HG03025 (cell line): Measurements from ENCODE around the gene TMIGD3.

Experiments used
- ATAC-seq: cut with Tn5 transposase; IDR thresholded peaks from one replicate; pipeline ENCODE4 v1.9.1; 2021; ENCODE audit warnings: mild to moderate bottlenecking, moderate library complexity; ENCODE audit not compliant: unreplicated experiment, low FRiP score

The TMIGD3 gene

DNA sequence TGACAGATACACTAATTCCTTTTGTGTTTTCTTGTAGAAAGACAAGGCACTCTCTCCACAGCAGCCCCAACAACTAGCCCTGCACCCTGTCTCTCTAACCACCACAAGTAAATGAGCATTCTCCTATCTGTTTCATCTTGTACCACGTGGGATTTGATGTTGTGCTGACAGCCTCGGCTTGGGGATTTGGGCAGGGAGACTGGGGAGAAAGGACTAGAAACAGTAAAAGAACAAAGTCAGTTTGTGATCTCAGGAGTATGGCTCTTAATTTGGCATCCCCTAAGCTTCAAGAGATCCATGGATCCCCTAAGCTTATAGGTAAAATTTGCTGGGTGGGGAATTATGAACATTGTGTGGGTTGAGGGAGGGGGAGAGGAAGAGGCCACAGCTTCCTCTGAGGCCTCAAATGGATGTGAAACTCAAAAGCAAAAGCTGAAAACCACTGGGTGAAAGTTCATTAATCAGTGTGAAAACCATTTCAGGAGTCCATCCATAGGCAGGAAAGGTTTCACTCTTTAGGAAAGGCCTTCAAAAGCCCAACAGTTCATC lies 26.6 kb downstream of the TMIGD3 start:
- ATAC-seq, result peak; percentile 80

DNA sequence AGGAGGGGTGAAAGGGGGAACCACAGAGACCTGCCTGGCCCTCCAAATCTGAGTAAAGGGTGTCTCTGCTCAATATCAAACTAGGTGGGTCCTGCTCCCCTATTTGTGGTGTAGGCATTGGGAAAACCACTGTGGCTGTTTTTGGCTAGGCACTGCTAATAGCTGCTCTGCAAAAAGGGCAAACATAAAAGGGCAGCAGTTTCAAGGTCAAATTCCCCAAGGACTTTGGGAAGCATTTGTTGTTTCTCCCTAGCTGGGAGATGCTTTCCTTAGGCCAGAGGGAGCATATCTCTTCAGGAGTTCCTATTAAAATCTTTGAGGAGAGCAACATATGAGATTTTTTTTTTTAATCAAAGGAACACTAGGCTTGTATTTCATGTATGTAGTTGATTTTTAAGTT lies 27.2 kb downstream of the TMIGD3 start:
- ATAC-seq, result no peak

DNA sequence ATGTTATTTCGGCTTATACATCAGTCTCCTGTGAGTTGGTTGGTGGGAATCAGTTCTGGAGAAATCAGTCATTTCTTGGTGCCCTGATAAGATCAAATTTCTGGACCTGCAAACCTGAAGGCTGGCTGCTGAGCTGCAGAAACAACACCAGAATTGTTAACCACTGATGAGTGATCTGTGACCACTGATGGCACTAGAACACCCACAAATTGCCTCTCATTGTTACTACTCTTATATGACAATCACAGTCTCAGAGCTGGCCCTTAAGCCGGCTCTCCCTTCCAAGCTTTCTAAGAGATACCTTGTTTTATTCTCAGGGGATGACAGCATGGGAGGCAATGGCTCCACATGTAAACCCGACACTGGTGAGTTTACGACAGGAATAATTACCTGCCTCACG lies 27.7 kb downstream of the TMIGD3 start:
- ATAC-seq, result no peak

DNA sequence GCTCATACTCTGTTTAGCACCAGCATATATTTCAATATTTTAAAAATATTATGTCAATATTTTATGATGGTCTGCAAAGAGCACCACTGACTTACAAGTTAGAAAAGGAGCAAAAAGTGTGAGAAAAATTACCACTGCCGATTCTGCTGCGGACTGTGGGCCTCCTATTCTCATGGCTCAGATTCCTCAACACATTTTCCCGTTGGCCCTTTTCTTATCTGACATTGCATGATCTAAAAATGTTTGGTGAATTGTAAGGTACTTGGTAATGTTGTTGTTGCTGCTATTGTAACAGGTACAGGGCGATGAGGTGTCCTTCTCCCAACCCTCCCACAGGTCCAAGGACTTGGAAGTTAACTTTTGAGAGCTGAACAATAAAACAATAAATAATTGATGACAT lies 28.9 kb downstream of the TMIGD3 start:
- ATAC-seq, result no peak

DNA sequence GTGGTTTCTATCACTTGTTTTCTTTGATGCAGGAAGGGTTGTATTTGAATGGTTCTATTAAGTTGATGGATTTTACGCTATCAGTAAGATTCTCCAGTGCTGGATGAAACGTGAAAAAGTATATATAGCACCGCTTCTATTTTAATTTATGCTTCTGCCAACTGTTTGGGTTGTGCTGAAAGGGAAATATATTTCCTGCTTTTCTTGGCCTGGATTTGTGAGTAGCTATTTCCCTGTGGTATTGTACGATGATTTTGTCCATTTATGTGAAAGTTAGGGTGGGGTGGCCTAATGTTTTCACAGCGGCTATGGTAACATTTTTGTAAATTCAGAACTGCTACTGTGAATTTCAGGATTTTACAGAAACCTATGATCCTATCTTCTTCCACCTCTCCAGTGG lies 29.3 kb downstream of the TMIGD3 start:
- ATAC-seq, result no peak

DNA sequence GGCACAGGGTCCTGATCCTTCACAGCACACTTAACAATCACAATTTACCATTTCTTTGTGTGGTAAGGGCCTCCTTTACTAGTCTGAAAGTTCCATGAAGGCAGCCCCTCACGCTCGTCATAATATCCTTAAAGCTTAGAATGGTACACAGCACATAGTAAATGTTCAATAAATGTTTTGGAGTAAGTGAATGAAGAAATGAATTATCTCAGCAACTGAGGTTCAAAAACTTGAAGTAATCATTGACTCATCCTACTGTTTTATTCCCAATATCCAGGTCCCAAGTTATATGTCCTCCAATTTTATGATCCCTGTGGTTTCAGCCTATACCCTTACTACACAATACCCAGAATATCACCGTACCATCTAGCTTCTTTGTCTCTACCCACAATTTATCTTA lies 31.9 kb downstream of the TMIGD3 start:
- no peak for ATAC-seq

DNA sequence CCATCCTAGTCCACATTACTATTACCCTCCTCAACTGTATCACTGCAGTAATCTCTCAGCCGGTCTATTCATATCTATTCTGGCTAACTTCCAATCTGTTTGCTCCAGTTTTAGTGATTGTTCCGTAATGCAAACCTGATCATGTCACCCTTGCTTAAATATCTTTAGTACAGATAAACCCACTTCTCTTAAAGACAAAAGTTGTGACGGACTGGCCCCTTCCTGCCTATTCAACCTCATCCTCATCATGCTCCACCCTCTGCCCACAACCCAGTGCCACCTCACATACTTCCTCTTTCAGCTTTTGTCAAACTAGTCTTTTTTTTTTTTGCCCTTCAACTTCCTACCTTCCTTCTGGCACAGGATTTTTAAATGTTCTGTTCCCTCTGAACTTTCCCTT lies 32.4 kb downstream of the TMIGD3 start:
- no peak for ATAC-seq

DNA sequence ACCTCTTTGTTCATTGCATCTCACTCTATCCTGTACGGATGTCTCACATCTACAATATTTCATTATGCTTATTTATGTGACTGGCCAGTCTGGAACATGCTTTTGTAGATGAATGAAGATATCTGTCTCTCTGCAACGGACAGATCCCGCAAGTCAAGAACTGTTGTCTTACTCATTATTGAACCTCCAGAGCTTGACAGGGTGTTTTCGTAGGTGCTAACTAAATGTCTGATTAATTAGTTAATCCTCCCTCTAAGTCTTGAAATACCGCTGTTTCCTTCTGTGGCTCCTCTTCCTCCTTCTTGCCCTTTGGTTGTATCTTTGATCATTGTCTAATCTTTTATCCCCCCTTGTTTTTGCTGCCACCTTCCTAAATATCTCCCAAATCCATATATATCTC lies 32.8 kb downstream of the TMIGD3 start:
- ATAC-seq, result no peak

DNA sequence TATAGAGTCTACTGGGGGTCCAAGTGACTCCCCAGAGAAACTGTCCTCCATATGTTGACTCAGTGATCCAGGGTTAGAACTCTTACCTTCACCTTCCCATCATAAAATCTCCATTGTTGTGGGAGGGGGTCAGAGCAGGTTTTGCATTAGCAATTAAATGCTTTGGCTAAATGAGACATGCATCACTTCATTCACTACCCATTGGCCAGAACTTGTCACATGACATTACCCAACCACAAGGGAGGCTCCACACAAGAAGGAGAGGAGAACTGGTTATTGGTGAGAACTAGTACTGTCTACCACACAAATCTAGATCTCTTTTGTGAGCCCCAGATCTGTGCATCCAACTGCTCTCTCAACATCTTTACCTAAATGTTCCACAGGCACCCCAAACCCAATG lies 33.9 kb downstream of the TMIGD3 start:
- ATAC-seq, result no peak

DNA sequence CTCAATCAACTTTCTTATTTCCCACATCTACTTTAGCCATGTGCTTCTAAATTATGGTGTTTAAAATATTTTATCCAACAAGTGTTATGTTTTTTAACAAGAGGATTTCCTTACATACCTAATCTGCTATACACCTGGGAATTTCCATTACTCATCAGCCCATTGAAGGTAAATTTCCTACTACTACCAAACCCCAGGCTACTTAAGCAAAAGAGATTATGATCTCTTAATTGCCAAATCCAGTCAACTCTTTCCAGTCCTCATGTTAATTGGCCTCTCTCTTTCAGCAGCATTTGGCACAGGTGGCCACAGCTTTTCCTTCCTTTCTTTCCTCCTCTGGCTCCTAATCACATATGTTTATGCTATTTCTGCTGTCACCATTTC lies 34.7 kb downstream of the TMIGD3 start:
- ATAC-seq, result no peak

DNA sequence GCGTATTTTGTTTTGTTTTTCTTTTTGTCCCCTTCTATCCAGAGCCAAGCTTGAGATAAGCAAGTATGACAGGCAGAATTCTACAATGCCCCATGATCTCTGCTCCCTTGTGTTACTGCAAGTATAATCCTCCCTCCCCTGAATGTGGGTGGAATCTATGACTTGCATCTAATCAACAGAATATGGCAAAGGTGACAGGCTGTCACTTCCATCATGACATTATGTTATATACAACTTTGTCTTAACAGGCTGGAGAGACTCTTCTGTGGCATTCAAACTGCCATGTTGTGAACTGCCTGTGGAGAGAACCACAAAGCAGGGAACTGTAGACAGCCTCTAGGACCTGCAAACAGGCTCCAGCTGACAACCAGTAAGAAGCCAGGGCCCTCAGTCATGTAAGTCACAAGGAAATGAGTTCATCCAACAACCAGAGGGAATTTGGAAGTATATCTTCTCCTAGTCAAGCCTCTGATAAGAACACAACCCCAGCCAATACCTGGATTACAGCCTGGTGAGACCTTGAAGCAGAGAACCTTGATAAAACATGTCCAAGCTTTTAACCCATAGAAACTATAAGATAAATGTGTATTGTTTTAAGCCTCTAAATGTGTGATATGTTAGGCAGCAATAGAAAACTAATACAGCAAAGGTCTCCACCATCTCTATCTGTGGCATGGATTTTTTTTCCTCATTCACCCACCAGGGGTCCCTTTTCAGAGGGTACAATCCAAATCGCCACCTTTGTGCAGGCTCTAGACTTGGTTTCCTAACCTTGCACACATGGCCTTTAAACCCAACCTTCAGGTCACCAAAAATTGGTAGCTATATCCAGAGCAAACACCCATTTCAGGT lies 35.3 kb downstream of the TMIGD3 start:
- no peak for ATAC-seq

DNA sequence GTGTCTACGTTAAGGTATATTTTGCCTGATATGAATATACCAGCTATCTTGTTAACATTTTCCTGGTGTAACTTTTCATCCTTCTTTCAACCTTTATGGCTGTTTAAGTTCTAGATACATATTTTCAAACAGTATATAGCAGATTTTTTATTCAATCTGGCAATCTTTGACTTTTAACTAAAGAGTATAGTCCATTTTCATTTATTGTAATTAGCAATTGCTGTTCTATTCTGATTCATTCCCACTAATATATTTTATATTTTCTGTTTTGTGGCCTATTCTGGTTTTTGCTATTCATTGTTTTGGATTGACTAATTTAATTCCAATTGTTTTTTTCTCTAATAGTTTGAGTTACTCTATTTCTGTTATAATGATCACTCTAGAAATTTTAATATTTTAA lies 37.0 kb downstream of the TMIGD3 start:
- no peak for ATAC-seq

DNA sequence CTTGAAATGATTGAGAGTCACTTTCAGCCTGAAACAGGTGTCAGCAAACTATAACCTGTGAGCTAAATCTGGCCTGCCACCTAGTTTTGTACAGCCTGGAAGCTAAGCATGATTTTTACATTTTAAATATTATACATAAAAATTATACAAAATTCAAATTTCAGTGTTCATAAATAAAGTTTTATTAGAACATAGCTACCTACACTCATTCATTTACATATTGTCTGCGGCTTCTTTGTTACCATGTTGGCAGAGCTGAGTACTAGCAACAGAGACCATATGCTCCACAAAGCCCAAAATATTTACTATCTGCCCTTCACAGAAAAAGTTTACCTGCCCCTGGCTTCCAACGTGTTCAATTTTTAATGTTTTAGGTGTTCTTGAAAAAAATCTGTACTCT lies 37.7 kb downstream of the TMIGD3 start:
- no peak for ATAC-seq

DNA sequence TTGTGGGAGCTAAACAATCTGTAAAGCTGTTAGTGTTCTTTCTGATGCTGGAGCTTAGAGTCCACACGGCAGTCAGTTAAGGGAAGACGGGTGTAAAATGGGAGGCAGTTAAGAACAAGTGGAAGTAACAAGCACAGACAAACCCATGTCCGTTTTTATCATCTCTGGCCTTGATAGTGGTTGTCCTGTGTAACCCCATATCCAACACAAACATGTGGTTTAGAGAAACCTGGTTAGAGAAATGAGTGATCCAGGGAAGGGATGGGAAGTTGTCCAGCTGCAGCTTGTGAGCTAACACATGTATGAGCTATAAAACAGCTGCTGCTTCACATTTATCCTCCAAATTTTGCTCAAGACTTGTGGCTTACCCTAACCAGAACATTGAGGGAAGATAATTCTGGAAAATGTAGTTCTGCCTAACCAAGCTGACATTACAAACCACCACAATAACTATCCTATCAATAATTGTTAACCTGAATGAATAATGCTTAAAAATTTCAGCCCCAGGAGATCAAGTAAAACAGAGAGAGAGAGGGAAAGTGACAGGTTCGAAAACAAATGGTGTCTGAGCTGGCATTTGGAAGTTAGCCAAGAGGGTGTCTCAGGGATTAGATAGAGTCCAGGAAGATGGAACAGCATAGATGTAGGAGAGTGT lies 40.3 kb downstream of the TMIGD3 start:
- ATAC-seq, result no peak

DNA sequence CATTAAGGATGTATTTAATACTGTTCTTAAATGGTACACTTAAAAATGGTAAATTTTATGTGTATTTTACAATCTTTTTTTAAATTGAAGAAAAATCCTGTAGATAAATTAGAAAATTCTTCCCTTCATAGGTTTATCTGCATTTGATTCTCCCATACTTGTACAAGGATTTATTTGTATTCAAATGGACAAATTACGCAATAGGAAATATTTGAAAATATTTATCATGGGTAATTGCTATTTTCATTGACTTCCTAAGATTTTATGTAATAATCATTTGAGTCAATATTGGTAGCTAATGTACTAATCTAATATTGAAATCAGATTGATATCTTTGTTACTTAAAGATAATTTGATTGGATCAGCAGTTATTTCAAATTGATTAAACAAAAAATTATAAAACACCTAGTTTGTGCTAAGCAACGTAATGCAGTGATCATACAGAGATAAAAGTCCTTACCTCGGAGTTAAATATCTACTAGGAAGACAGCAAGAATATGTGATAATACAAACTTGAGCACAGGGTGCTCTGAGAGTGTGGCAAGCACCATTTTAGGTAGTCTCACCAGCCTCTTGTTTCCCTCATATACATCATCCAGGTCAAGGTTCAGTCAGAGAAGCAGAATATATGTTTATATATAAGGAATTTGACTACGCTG lies 40.9 kb downstream of the TMIGD3 start:
- no peak for ATAC-seq

DNA sequence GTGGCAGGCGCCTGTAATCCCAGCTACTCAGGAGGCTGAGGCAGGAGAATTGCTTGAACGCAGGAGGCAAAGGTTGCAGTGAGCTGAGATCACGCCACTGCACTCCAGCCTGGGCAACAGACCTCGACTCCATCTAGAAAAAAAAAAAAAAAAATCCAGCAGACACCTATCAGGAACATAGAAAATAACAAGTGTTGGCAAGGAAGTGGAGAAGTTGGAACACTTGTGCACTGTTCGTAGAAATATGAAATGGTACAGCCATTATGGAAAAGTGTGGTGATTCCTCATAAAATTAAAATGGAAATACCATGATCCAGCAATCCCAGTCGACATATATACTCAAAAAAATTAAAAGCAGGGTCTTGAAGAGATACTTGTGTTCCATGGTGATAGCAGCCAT lies 41.7 kb downstream of the TMIGD3 start:
- ATAC-seq, result no peak

DNA sequence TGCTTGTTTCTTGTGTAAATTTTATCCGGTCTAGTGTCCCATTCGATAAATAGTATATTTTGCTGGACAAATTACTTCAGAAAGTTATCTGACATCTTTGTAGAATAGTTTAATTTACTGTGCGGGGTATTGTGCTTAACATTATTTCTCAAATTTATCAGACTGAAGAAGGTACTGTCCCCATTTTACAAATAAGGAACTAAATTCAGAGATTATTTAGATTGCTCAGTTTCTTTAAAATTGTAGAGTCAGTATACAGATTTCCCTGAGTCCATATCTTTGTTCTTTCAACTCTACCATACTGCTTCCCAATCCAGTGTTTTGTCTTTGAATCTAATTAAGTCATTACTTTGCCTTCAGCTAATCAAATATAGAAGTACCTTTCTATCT lies 47.8 kb downstream of the TMIGD3 start:
- ATAC-seq, result no peak

DNA sequence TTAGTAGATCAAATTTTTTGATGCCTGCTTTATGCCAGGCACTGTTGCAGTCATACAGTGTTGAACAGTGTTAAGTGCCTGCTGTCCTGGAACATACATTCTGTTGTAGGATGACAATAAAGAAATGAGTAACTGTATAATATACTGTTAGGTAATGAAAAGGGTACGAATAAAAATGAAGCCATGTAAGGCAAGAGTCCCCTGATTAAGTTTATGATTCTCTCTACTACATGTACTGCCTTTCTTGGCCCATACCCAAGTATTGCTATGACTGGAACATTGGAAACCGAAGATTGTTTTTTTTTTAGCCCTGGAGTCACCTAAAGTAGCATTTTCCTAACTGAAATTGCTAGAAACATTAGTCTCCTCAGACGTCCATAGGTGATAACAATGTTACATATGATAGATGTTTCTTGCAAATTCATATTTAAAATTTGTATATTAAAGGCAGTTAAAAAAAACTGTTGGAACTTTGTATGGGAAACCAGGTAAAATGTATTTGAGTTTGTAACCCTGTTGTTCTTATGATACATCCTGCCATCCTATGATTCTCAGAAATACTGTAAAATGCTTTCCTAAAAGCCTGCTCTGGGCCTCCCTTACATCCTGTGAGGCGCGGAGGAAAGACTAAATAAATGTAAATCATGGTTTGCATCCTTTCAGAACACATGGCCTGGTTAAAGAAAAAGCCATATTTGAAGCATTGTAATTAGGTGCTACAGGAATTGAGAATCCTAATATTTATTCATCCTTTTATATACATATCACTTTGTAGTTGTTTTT lies 48.4 kb downstream of the TMIGD3 start:
- ATAC-seq, result no peak

DNA sequence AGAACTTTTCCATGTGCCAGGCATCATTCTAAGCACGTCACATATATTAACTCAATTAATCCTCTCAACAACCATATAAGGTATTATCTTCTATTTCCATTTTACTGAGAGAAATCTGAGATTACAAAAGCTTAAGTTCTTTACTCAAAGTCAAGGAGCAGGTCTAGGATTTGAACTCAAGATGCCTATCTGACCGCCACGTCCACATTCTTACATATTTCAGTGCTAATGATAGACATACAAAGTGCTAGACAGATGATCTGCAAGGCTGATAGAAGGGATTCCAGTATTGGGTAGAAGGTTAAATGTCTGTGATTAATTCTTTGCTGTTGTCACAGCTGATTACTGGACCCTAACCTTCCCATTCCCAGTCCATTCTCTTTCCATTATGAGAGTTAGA lies 49.7 kb downstream of the TMIGD3 start:
- ATAC-seq, result no peak

DNA sequence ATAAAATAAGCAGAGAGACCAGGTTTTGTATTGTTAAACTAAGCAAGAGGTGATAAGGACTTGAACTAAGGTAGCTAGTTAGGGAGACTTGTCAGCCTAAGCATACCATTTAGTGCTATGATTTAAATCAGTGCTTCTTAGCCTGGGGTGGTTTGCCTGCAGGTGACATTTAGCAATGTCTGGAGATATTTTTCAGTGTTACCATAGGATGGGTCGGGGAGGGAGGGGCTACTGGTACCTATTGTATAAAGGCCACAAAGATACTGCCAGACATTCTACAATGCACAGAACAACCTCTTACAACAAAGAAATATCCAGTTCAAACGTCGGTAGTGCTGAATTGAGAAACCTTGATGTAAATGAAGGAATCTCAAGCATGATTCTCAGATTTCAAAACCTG lies 50.9 kb downstream of the TMIGD3 start:
- no peak for ATAC-seq

DNA sequence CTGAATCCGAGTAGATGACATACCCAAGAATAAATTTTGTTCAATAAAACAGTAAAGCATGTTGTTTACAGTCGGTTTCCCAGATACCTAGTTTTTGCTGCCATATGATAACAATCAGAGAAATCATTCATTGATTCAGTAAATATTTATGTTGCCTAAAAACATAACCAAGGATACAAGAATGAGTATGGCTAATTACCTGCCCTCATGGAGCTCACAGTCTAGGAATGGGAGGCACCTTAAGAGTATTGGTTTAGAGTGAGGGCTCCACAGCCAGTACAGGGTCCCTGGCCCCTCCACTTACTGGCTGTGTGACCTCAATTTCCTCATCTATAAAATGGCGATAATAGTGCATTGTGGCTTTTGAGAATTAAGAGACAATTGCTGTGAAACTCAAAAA lies 53.2 kb downstream of the TMIGD3 start:
- no peak for ATAC-seq
